ENCODE results near the gene FBXL7.

DNA sequence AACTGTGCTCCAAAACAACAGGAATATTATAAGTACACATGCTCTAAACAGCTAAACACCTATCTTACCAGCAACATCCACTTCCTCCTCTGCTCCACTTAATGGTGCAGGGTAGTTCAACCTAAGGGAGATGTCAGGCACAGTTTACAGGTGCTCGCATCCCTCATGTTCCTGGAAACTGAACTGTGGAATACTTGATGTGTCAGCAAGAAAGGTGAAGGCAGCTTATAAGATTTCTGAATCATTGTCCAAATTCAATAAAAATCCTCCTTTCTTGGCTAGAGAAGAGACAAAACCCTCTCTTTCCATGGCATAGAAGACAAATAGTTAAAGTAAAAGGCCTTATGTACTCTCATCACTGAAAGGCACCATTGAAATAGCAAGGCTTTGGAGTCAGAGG, 272.2 kb downstream of the FBXL7 start:
- TF ChIP-seq, protein P1, sequence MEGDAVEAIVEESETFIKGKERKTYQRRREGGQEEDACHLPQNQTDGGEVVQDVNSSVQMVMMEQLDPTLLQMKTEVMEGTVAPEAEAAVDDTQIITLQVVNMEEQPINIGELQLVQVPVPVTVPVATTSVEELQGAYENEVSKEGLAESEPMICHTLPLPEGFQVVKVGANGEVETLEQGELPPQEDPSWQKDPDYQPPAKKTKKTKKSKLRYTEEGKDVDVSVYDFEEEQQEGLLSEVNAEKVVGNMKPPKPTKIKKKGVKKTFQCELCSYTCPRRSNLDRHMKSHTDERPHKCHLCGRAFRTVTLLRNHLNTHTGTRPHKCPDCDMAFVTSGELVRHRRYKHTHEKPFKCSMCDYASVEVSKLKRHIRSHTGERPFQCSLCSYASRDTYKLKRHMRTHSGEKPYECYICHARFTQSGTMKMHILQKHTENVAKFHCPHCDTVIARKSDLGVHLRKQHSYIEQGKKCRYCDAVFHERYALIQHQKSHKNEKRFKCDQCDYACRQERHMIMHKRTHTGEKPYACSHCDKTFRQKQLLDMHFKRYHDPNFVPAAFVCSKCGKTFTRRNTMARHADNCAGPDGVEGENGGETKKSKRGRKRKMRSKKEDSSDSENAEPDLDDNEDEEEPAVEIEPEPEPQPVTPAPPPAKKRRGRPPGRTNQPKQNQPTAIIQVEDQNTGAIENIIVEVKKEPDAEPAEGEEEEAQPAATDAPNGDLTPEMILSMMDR (IDR thresholded peaks at IDR 0.05; ENCODE audit: low read depth, low read length, poor library complexity, severe bottlenecking): no peak
- TF ChIP-seq EZH2phosphoT487 (IDR thresholded peaks at IDR 0.05; ENCODE audit: borderline replicate concordance, low read length): no peak
